Subcutaneous preadipocyte (primary cell): Measurements from ENCODE around the gene UPK3BL1. TPM values are rescaled to one million over a fixed set of nuclear protein-coding genes. Genes with fewer than 3 reads are reported as not detected.

Experiments used
- small RNA-seq: library from RNA; depleted of rRNA; stranded (forward); fragments of <200 nt; gene quantifications from one replicate; pipeline ENCODE3, GENCODE V24; 2012
- total RNA-seq: library from RNA; depleted of rRNA; stranded (reverse); fragments of >200 nt; gene quantifications from 2 replicates; pipeline ENCODE4 v1.2.3, GENCODE V29; 2012

The UPK3BL1 gene, protein sequence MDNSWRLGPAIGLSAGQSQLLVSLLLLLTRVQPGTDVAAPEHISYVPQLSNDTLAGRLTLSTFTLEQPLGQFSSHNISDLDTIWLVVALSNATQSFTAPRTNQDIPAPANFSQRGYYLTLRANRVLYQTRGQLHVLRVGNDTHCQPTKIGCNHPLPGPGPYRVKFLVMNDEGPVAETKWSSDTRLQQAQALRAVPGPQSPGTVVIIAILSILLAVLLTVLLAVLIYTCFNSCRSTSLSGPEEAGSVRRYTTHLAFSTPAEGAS
- total RNA-seq = 3.3 and 11.5 TPM in 2 replicates

DNA sequence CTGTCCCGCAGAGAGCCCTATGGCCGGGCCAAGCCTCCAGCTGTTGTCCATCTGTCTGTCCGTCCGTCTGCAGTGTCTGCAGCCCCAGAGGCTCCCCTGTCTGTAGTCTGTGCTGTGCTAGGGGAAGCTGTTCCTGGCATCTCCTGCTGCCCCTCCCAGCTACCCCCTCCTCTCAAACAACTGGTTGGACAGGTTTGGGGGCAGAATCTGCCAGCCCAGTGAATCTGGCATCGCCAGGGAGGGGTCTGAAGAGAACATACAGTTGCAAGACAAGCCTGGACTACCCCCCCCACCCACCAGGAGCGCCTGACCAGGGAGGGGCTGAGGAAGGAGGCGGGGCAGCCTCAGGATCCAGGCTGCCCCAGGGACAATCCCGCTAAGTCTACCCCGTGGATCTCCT, at the start of gene UPK3BL1:
TSS of gene UPK3BL1 (minus strand) at position 101 of the 400 bp plus-strand sequence. CDS start at position 51, 50 bp downstream.

DNA sequence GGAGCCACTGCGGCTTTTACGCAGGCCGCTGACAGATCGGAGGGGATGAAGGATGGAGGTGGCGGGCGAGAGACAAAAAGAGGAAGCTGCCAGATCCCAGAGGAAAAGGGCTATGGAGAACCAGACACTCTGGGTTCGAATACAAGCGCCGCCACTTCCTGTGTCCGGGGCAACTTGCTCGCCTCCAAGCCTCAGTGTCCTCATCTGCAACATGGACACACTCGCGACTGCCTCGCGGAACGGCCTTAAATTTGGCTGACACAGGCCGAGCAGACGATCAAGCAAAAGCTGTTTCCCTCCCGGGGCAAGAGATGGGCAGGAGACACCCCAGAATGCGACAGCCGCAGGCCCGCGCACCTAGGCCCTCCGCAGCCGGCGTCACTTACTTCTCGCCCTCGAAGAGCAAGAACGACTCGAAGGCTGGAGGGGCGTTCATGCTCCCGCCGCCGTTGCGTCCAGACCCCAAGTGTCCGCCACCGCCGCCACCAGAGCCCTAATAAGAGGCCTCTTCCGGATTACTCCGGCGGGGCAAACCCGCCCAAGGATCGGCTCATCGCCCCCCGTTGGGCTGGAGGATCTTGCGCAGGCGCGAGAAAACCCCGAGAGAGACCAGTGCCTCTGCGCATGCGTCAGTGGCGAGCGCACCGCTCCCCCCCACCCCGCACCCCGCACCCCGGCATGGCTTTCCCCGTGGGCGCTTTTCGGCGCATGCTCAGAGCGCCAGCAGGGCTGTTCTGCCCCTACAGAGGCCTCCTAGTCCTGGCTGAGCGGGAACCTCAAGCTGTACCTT, 28.8 kb upstream of the UPK3BL1 start, which contains the start of gene POLR2J2:
TSS of gene POLR2J2 (minus strand) at position 498 of the 790 bp plus-strand sequence. CDS start at position 436, 62 bp downstream.

DNA sequence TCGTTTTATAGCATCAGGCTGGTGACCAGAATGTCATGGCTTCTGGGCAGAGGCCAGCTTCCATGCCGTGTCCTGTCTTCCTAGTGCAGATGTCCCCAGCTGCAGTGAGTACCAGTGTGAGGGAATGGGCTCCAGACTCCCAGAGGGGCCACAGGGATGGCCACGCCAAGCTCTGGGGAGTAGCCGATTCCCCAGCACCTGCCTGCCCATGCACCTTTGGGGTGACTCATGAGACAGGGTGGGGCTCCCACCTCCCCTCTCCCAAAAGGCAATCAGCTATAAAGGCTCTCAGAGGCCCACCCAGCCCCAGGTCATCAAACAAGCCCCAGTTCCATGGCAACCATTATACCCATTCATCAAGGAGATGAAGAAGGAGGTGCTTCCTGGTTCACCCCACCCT, 7.3 kb upstream of the UPK3BL1 start, which contains the start of gene SPDYE2B:
TSS of gene SPDYE2B (plus strand) at position 396 of the 400 bp plus-strand sequence. CDS start 2,030 bp downstream, outside the sequence.

DNA sequence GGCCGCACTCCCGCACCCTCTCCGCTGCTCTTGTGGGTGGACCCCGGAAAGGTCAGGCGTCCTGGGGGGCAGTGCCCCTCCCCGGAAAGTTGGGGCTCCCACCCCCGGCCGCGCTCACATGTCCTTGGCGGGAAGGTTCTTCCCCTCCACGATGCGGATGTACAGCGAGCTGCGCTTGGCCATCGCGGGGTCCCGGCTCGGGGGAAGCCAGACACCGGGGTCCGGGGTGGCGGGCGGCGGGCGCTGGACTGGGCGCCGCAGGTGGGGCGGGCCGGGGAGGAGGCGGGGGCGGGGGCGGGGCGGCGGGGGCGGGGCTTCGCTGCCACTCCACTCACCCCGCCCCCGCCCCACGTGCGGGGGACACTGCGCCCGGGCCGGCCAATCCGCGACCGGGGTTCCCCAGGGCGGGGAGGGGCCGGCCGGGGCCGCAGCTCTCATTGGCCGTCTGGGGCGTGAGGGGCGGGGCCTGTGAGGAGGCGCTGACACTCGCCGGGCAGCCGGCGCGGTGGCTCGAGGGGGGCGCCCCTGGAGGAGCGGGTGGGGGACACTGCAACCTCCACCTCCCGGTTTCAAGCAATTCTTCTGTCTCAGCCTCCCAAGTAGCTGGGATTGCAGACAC, 26.0 kb downstream of the UPK3BL1 start, which contains the start of gene RASA4:
TSS of gene RASA4 (minus strand) at position 250 of the 619 bp plus-strand sequence. CDS start at position 183, 67 bp downstream.

Small RNAs within 50 kb of the gene (small RNA-seq; reads per million reads assigned to genes)
- gene AC105052.3 (not detected), gene UPK3BL1 (not detected)

Other genes with a start within 250 kb of the UPK3BL1 start
- gene PRKRIP1, start 246.4 kb downstream of the UPK3BL1 start, total RNA-seq = 10.3 and 10.9 TPM in 2 replicates
- 23.9 and 30.1 TPM in 2 replicates for gene ORAI2, start 209.2 kb downstream of the UPK3BL1 start, total RNA-seq
- 10.7 and 11.1 TPM in 2 replicates for gene ALKBH4, start 177.9 kb downstream of the UPK3BL1 start, total RNA-seq
- gene LRWD1, start 177.8 kb downstream of the UPK3BL1 start, total RNA-seq = 23.5 and 33.2 TPM in 2 replicates
- 37.8 and 46.7 TPM in 2 replicates for gene POLR2J, start 163.9 kb downstream of the UPK3BL1 start, total RNA-seq
- 0.20 and 0.73 TPM in 2 replicates for gene RASA4B, start 125.0 kb downstream of the UPK3BL1 start, total RNA-seq
- gene UPK3BL2, start 99.1 kb downstream of the UPK3BL1 start, total RNA-seq = 2.9 and 3.7 TPM in 2 replicates
- not detected in 2 replicates for gene SPDYE2, start 91.6 kb downstream of the UPK3BL1 start, total RNA-seq
- 30.9 and 38.7 TPM in 2 replicates for gene POLR2J3, start 70.2 kb downstream of the UPK3BL1 start, total RNA-seq
- gene RASA4, start 26.0 kb downstream of the UPK3BL1 start, total RNA-seq = 1.4 and 3.3 TPM in 2 replicates
- gene SPDYE2B, start 7.5 kb upstream of the UPK3BL1 start, total RNA-seq = not detected in 2 replicates
- 2.6 and 8.0 TPM in 2 replicates for gene POLR2J2, start 28.9 kb upstream of the UPK3BL1 start, total RNA-seq
- 7.0 and 9.6 TPM in 2 replicates for gene FAM185A, start 106.2 kb upstream of the UPK3BL1 start, total RNA-seq